SK-N-SH (cell line): ENCODE results near the gene IL2RG. TPM values are rescaled to one million over a fixed set of nuclear protein-coding genes. Genes with fewer than 3 reads are reported as not detected.

ENCODE experiments used
- CTCF ChIA-PET: fragments of 300-600, 350-600 bp; formaldehyde crosslinking; extraction: SDS; loops from one replicate; lab custom pipeline; 2021; lab: Yijun Ruan, JAX
- POLR2A ChIA-PET: fragments of 350-600 bp; sonication (Branson Sonifier 250); formaldehyde crosslinking; extraction: SDS; loops from one replicate; lab custom pipeline; 2020; ENCODE audit warnings: antibody characterized with exemption, inconsistent platforms; lab: Yijun Ruan, JAX
- DNase-seq: peaks from one replicate; pipeline ENCODE4 v3.0.0; 2012
- H2AFZ ChIP-seq: fragments of 200-600 bp; sonication (generic); 2 replicates; pipeline ENCODE4 v1.8.1; 2016; ENCODE audit warnings: antibody characterized with exemption, mild to moderate bottlenecking, low read depth
- H3F3A ChIP-seq: fragments of 200-600 bp; sonication (generic); replicated peaks from 2 replicates; pipeline ENCODE3; 2016; ENCODE audit warnings: antibody characterized with exemption, mild to moderate bottlenecking; ENCODE audit not compliant: insufficient read depth
- H3K27ac ChIP-seq, 2 experiments: fragments of 200-500 bp in 1 of 2; fragments of 200-600 bp in 1 of 2; sonication (Bioruptor generic) in 1 of 2; sonication (generic), shearing (Covaris generic) in 1 of 2; 2 replicates each; pipeline versions ENCODE4 v1.5.1 to v1.6.1; 2014 to 2016; ENCODE audit warnings: low read depth in 2 of 2, inconsistent platforms in 1 of 2, low read length in 1 of 2, mild to moderate bottlenecking in 1 of 2, mixed read lengths in 1 of 2
- H3K27me3 ChIP-seq: fragments of 200-600 bp; sonication (generic), shearing (Covaris generic); 2 replicates; pipeline ENCODE4 v1.6.1; 2016; ENCODE audit warnings: mixed run types; ENCODE audit not compliant: insufficient read depth
- H3K36me3 ChIP-seq, 2 experiments: fragments of 200-500 bp in 1 of 2; fragments of 200-600 bp in 1 of 2; sonication (Bioruptor generic) in 1 of 2; sonication (generic) in 1 of 2; replicated peaks in 1 of 2; 2 replicates each; pipeline versions ENCODE3 to v1.5.1; 2014 to 2016; ENCODE audit warnings: low read length in 1 of 2, mild to moderate bottlenecking in 1 of 2; ENCODE audit not compliant: insufficient read depth in 2 of 2, control insufficient read depth in 1 of 2
- H3K4me1 ChIP-seq, 2 experiments: fragments of 200-500 bp in 1 of 2; fragments of 200-600 bp in 1 of 2; sonication (Bioruptor generic) in 1 of 2; sonication (generic), shearing (Covaris generic) in 1 of 2; 2 replicates each; pipeline versions ENCODE4 v1.5.1 to v1.6.1; 2014 to 2016; ENCODE audit warnings: low read depth in 1 of 2, low read length in 1 of 2, mixed run types in 1 of 2; ENCODE audit not compliant: insufficient read depth in 2 of 2, control insufficient read depth in 1 of 2
- H3K4me2 ChIP-seq: fragments of 200-600 bp; sonication (generic), shearing (Covaris generic); 2 replicates; pipeline ENCODE4 v1.6.1; 2017; ENCODE audit warnings: mixed run types
- H3K4me3 ChIP-seq, 2 experiments: fragments of 200-500 bp in 1 of 2; fragments of 200-600 bp in 1 of 2; sonication (Bioruptor generic) in 1 of 2; sonication (generic), shearing (Covaris generic) in 1 of 2; 2 replicates each; pipeline versions ENCODE4 v1.5.1 to v1.8.1; 2014 to 2016; ENCODE audit warnings: low read depth in 2 of 2, inconsistent platforms in 1 of 2, low read length in 1 of 2, mild to moderate bottlenecking in 1 of 2, mixed read lengths in 1 of 2, moderate library complexity in 1 of 2
- H3K79me2 ChIP-seq: fragments of 200-600 bp; sonication (generic); 2 replicates; pipeline ENCODE4 v1.8.1; 2017; ENCODE audit warnings: mild to moderate bottlenecking; ENCODE audit not compliant: insufficient read depth
- H3K9ac ChIP-seq: fragments of 200-600 bp; sonication (generic); 2 replicates; pipeline ENCODE4 v1.6.1; 2017; ENCODE audit warnings: mixed run types
- H3K9me2 ChIP-seq: fragments of 200-600 bp; sonication (generic); 2 replicates; pipeline ENCODE4 v1.6.1; 2017; ENCODE audit warnings: mixed run types
- H3K9me3 ChIP-seq: fragments of 200-600 bp; sonication (generic); 2 replicates; pipeline ENCODE4 v1.6.1; 2017; ENCODE audit warnings: mixed run types, mild to moderate bottlenecking, moderate library complexity
- H4K20me1 ChIP-seq: fragments of 200-600 bp; sonication (generic); 2 replicates; pipeline ENCODE4 v1.6.1; 2017; ENCODE audit warnings: mild to moderate bottlenecking, mixed run types; ENCODE audit not compliant: insufficient read depth
- CHD2 ChIP-seq: fragments of 150-350 bp; IDR thresholded peaks from 2 replicates; pipeline ENCODE4 v1.6.1; 2018; ENCODE audit warnings: low read length; ENCODE audit not compliant: partially characterized antibody
- EP300 ChIP-seq, 2 experiments: IDR thresholded peaks; 2 replicates each; pipeline versions ENCODE4 v1.4.0 to v1.6.1; 2012; ENCODE audit warnings: borderline replicate concordance in 1 of 2, low read depth in 1 of 2, low read length in 1 of 2
- FOSL2 ChIP-seq: IDR thresholded peaks from 2 replicates; pipeline ENCODE4 v1.4.0; 2012; ENCODE audit warnings: low read depth, mild to moderate bottlenecking, moderate library complexity, borderline replicate concordance
- FOXM1 ChIP-seq: IDR thresholded peaks from 2 replicates; pipeline ENCODE4 v1.4.0; 2012; ENCODE audit warnings: low read depth, mild to moderate bottlenecking
- GABPA ChIP-seq: IDR thresholded peaks from 2 replicates; pipeline ENCODE4 v1.4.0; 2012; ENCODE audit warnings: low read depth, mild to moderate bottlenecking
- GATA2 ChIP-seq: sonication (generic); formaldehyde crosslinking; IDR thresholded peaks from 2 replicates; pipeline ENCODE4 v1.5.0; 2020; ENCODE audit warnings: mild to moderate bottlenecking, missing genetic modification reagents
- MEF2A ChIP-seq: IDR thresholded peaks from 2 replicates; pipeline ENCODE4 v1.4.0; 2012; ENCODE audit warnings: low read depth, borderline replicate concordance
- MXI1 ChIP-seq: IDR thresholded peaks from 2 replicates; pipeline ENCODE4 v1.6.1; 2012; ENCODE audit warnings: mild to moderate bottlenecking, low read depth, low read length, improper control_type of control experiment
- NRF1 ChIP-seq: IDR thresholded peaks from 2 replicates; pipeline ENCODE4 v1.6.1; 2012; ENCODE audit warnings: low read depth, mild to moderate bottlenecking, low read length
- RAD21 ChIP-seq: IDR thresholded peaks from 2 replicates; pipeline ENCODE4 v1.6.1; 2012; ENCODE audit warnings: mild to moderate bottlenecking, low read length
- RCOR1 ChIP-seq: fragments of 150-350 bp; IDR thresholded peaks from 2 replicates; pipeline ENCODE4 v1.6.1; 2017; ENCODE audit warnings: antibody characterized with exemption, low read length
- REST ChIP-seq: IDR thresholded peaks from 2 replicates; pipeline ENCODE4 v1.6.1; 2012; ENCODE audit warnings: mild to moderate bottlenecking, low read depth, low read length, moderate library complexity
- SIN3A ChIP-seq: IDR thresholded peaks from 2 replicates; pipeline ENCODE4 v1.6.1; 2012; ENCODE audit warnings: low read depth, mild to moderate bottlenecking, low read length, moderate library complexity, borderline replicate concordance
- TAF1 ChIP-seq: IDR thresholded peaks from 2 replicates; pipeline ENCODE4 v1.6.1; 2012; ENCODE audit warnings: low read depth, mild to moderate bottlenecking, low read length, moderate library complexity, borderline replicate concordance
- TCF12 ChIP-seq: IDR thresholded peaks from 2 replicates; pipeline ENCODE4 v1.4.0; 2012
- USF1 ChIP-seq: IDR thresholded peaks from 2 replicates; pipeline ENCODE4 v1.4.0; 2012; ENCODE audit warnings: low read depth, borderline replicate concordance
- WGBS: methylation state at CpG from one replicate; pipeline ENCODE4 v1.1.6; 2017; ENCODE audit warnings: low lambda C conversion rate; 5-methylcytosine and 5-hydroxymethylcytosine counted together
- polyA plus RNA-seq, 3 experiments: library from polyadenylated mRNA; depleted of rRNA; stranded (reverse); fragments of >200 nt; gene quantifications; 2 replicates each; pipeline ENCODE4 v1.2.3, GENCODE V29; 2012
- TF ChIP-seq, protein P1 (sequence below): IDR thresholded peaks from 2 replicates; pipeline ENCODE4; 2012
- TF ChIP-seq, protein P2 (sequence below): IDR thresholded peaks from 2 replicates; pipeline ENCODE4 v1.4.0; 2012; ENCODE audit warnings: low read depth

Gene IL2RG
- polyA plus RNA-seq, 1 of the 3 experiments (the other 2 are of a cell fraction): not detected

GRCh38 chrX:71099736-71100135 is 11.6 kb downstream of the IL2RG start:
- DNase-seq: no peak
- CTCF ChIA-PET: interaction anchor here (1.2 to 3.7 kb wide), 3 partner anchors 28 to 79 kb away, joined by 3 to 30 read pairs (median 5); no protein-coding TSS in a partner anchor

More at GRCh38 chrX:71099736-71100135, 11.6 kb downstream of the IL2RG start:
- H3K27me3 ChIP-seq: peaks cover 5% of the 10 kb centered on the region; the same call in 1 of the 2 replicates
- no peaks in the 10 kb centered on the region for H3K36me3 ChIP-seq
- no peak for TF ChIP-seq MEF2A
- TF ChIP-seq RAD21: no peak
- TF ChIP-seq GATA2 (CRISPR knock-in tag): no peak
- TF ChIP-seq FOXM1: no peak
- no peak for TF ChIP-seq TAF1
- no peak for TF ChIP-seq NRF1
- TF ChIP-seq MXI1: no peak
- TF ChIP-seq EP300 (IDR thresholded peaks at IDR 0.05; ENCODE audit: borderline replicate concordance in 1 of 2, low read depth in 1 of 2, low read length in 1 of 2): no peak
- no peak for TF ChIP-seq CHD2
- TF ChIP-seq, protein P1, sequence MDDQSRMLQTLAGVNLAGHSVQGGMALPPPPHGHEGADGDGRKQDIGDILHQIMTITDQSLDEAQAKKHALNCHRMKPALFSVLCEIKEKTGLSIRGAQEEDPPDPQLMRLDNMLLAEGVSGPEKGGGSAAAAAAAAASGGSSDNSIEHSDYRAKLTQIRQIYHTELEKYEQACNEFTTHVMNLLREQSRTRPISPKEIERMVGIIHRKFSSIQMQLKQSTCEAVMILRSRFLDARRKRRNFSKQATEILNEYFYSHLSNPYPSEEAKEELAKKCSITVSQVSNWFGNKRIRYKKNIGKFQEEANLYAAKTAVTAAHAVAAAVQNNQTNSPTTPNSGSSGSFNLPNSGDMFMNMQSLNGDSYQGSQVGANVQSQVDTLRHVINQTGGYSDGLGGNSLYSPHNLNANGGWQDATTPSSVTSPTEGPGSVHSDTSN: no peak
- no peak for TF ChIP-seq RCOR1
- no peak for TF ChIP-seq SIN3A
- TF ChIP-seq GABPA: no peak
- no peak for TF ChIP-seq TCF12
- no peak for TF ChIP-seq USF1
- no peak for TF ChIP-seq REST
- no peak for TF ChIP-seq FOSL2
- TF ChIP-seq, protein P2, sequence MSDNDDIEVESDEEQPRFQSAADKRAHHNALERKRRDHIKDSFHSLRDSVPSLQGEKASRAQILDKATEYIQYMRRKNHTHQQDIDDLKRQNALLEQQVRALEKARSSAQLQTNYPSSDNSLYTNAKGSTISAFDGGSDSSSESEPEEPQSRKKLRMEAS: no peak
- H4K20me1 ChIP-seq: no peaks in the 10 kb centered on the region
- 35% methylated on average over 2 of the region's 4 CpGs for WGBS
- H3K4me3 ChIP-seq: no peak overlapping the region
- no peaks in the 10 kb centered on the region for H3K9me3 ChIP-seq
- H3K79me2 ChIP-seq: no peaks in the 10 kb centered on the region
- H3K9me2 ChIP-seq: no peaks in the 10 kb centered on the region
- no peak overlapping the region for H3K9ac ChIP-seq
- no peaks in the 10 kb centered on the region for H3F3A ChIP-seq
- peaks cover 0 to 45% of the 10 kb centered on the region in 2 experiments; a peak in 1 of 4 replicates for H3K4me1 ChIP-seq
- H2AFZ ChIP-seq: no peak overlapping the region
- no peak overlapping the region for H3K27ac ChIP-seq
- POLR2A ChIA-PET: no interaction called here
- no peak overlapping the region for H3K4me2 ChIP-seq
